Measurements from ENCODE around the gene ADCY5. TPM values are rescaled to one million over a fixed set of nuclear protein-coding genes. Genes with fewer than 3 reads are reported as not detected.

ADCY5 gene
- total RNA-seq, 1 experiment from 2014 or later: 1.4 TPM

DNA sequence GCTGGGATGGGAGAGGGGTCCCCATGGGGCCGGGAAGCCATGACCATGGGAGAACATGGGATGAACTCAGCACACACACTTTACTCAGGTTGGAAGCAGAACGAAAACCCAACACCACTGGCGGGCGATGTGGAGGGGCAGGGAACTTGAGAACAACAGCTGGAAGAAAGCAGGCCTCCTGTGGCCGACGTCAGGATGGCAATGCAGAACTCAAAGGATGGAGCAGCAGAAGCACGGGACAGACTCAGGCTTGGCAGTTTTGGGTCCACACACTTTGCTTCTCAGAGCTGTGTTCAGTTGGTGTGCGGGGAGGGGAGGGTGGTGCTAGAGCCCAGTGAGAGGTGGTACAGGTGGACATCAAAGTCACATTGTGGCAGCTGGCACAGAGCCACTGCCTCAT is 166.4 kb downstream of the ADCY5 start:
- Histone ChIP-seq H3K27ac (ENCODE audit: low read length) (no peak overlapping the region), H3K27me3 (ENCODE audit: control insufficient read depth, insufficient read depth, low read length) (no peaks in the 10 kb centered on the region), H3K36me3 (ENCODE audit: control insufficient read depth, insufficient read depth, low read length) (no peaks in the 10 kb centered on the region), H3K4me1 (ENCODE audit: control insufficient read depth, insufficient read depth, low read length) (no peaks in the 10 kb centered on the region), H3K9me3 (ENCODE audit: control insufficient read depth, insufficient read depth, low read depth, low read length) (no peaks in the 10 kb centered on the region), H3K4me3 (ENCODE audit: low read depth in 2 of 2, low read length in 2 of 2) (no peak overlapping the region)
- ATAC-seq: no peak
- no TSS peak for BruUV-seq (replicated peaks)
- POLR2A ChIA-PET: no interaction called here
- intact Hi-C loops (cut with micrococcal nuclease; ENCODE audit: unreplicated experiment): no loop called here
- DNase-seq (ENCODE audit: low read depth, low spot score): no peak
- in situ Hi-C loops (cut with HindIII; ENCODE audit: low pct_unique_long_range_greater_than_20kb, low sequenced_read_pairs): no loop called here
- CTCF ChIA-PET: no interaction called here
- TF ChIP-seq, protein P1, sequence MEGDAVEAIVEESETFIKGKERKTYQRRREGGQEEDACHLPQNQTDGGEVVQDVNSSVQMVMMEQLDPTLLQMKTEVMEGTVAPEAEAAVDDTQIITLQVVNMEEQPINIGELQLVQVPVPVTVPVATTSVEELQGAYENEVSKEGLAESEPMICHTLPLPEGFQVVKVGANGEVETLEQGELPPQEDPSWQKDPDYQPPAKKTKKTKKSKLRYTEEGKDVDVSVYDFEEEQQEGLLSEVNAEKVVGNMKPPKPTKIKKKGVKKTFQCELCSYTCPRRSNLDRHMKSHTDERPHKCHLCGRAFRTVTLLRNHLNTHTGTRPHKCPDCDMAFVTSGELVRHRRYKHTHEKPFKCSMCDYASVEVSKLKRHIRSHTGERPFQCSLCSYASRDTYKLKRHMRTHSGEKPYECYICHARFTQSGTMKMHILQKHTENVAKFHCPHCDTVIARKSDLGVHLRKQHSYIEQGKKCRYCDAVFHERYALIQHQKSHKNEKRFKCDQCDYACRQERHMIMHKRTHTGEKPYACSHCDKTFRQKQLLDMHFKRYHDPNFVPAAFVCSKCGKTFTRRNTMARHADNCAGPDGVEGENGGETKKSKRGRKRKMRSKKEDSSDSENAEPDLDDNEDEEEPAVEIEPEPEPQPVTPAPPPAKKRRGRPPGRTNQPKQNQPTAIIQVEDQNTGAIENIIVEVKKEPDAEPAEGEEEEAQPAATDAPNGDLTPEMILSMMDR (IDR thresholded peaks at IDR 0.05): no peak
- TF ChIP-seq TCF7L2 (IDR thresholded peaks at IDR 0.05; ENCODE audit: low read depth, low read length) (no peak), POLR2AphosphoS5 (IDR thresholded peaks at IDR 0.05; ENCODE audit: low read depth, low read length) (no peak), SIN3A (IDR thresholded peaks at IDR 0.05; ENCODE audit: borderline replicate concordance, insufficient read depth, low read depth, low read length) (no peak)
- TF ChIP-seq, protein P2, sequence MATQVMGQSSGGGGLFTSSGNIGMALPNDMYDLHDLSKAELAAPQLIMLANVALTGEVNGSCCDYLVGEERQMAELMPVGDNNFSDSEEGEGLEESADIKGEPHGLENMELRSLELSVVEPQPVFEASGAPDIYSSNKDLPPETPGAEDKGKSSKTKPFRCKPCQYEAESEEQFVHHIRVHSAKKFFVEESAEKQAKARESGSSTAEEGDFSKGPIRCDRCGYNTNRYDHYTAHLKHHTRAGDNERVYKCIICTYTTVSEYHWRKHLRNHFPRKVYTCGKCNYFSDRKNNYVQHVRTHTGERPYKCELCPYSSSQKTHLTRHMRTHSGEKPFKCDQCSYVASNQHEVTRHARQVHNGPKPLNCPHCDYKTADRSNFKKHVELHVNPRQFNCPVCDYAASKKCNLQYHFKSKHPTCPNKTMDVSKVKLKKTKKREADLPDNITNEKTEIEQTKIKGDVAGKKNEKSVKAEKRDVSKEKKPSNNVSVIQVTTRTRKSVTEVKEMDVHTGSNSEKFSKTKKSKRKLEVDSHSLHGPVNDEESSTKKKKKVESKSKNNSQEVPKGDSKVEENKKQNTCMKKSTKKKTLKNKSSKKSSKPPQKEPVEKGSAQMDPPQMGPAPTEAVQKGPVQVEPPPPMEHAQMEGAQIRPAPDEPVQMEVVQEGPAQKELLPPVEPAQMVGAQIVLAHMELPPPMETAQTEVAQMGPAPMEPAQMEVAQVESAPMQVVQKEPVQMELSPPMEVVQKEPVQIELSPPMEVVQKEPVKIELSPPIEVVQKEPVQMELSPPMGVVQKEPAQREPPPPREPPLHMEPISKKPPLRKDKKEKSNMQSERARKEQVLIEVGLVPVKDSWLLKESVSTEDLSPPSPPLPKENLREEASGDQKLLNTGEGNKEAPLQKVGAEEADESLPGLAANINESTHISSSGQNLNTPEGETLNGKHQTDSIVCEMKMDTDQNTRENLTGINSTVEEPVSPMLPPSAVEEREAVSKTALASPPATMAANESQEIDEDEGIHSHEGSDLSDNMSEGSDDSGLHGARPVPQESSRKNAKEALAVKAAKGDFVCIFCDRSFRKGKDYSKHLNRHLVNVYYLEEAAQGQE (IDR thresholded peaks at IDR 0.05; ENCODE audit: insufficient read depth in 1 of 2, low read depth in 2 of 2, low read length in 1 of 2): no peak

DNA sequence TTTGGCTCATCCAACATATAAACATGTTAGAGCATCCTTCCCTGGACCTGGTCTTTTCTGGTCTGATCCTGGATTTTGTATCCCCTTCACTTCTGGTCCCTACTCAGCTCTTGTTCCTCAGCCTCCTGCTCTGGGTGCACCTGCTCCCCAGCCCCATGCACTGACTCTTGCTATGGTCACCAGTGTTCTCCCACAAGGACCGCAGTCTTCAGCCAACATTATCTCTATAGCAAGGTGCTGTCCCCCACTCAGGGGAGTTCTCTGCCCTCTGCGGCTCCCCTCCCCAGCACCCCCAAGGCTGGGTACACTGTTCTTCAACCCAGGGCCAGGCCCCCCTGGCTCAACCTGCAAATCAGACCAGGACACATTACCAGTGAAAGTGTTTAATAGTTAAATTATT is 167.0 kb downstream of the ADCY5 start:
- CTCF ChIA-PET: no interaction called here
- DNase-seq (ENCODE audit: low read depth, low spot score) (no peak), ATAC-seq (no peak)
- no TSS peak for BruUV-seq (replicated peaks)
- Histone ChIP-seq H3K27me3 (ENCODE audit: control insufficient read depth, insufficient read depth, low read length) (no peaks in the 10 kb centered on the region), H3K4me3 (ENCODE audit: low read depth in 2 of 2, low read length in 2 of 2) (no peak overlapping the region), H3K36me3 (ENCODE audit: control insufficient read depth, insufficient read depth, low read length) (no peaks in the 10 kb centered on the region), H3K9me3 (ENCODE audit: control insufficient read depth, insufficient read depth, low read depth, low read length) (no peaks in the 10 kb centered on the region), H3K4me1 (ENCODE audit: control insufficient read depth, insufficient read depth, low read length) (no peaks in the 10 kb centered on the region), H3K27ac (ENCODE audit: low read length) (no peak overlapping the region)
- intact Hi-C loops (cut with micrococcal nuclease; ENCODE audit: unreplicated experiment): no loop called here
- POLR2A ChIA-PET: no interaction called here
- in situ Hi-C loops (cut with HindIII; ENCODE audit: low pct_unique_long_range_greater_than_20kb, low sequenced_read_pairs): no loop called here
- TF ChIP-seq SIN3A (IDR thresholded peaks at IDR 0.05; ENCODE audit: borderline replicate concordance, insufficient read depth, low read depth, low read length): no peak
- TF ChIP-seq, protein P1 (IDR thresholded peaks at IDR 0.05): no peak
- TF ChIP-seq TCF7L2 (IDR thresholded peaks at IDR 0.05; ENCODE audit: low read depth, low read length): no peak
- TF ChIP-seq POLR2AphosphoS5 (IDR thresholded peaks at IDR 0.05; ENCODE audit: low read depth, low read length): no peak
- TF ChIP-seq, protein P2 (IDR thresholded peaks at IDR 0.05; ENCODE audit: insufficient read depth in 1 of 2, low read depth in 2 of 2, low read length in 1 of 2): no peak

All from Panc1 (cell line).